GM12892 (cell line): ENCODE measurements around the gene IER3IP1.
"Not testable (repeated sequence)": the region's sequence is repeated elsewhere in the genome, so short reads cannot be mapped to it uniquely, and the experiment has no call there.

Experiments
- DNase-seq: peaks from one replicate; pipeline ENCODE4 v3.0.0; 2011; ENCODE audit not compliant: insufficient read length
- FAIRE-seq: peaks from 2 replicates; lab custom pipeline; 2011; peaks lifted over from hg19 to GRCh38; lab: Jason Lieb, UNC
- POLR2A ChIP-seq: IDR thresholded peaks from 2 replicates; pipeline ENCODE4 v1.6.1; 2011; ENCODE audit warnings: low read depth, low read length, control low read depth
- POLR2AphosphoS5 ChIP-seq: IDR thresholded peaks from 2 replicates; pipeline ENCODE4 v1.6.1; 2011; ENCODE audit warnings: low read depth, low read length, control low read depth
- TAF1 ChIP-seq: IDR thresholded peaks from 2 replicates; pipeline ENCODE4 v1.6.1; 2011; ENCODE audit warnings: low read depth, mild to moderate bottlenecking, control low read depth, low read length, borderline replicate concordance

The IER3IP1 gene

DNA sequence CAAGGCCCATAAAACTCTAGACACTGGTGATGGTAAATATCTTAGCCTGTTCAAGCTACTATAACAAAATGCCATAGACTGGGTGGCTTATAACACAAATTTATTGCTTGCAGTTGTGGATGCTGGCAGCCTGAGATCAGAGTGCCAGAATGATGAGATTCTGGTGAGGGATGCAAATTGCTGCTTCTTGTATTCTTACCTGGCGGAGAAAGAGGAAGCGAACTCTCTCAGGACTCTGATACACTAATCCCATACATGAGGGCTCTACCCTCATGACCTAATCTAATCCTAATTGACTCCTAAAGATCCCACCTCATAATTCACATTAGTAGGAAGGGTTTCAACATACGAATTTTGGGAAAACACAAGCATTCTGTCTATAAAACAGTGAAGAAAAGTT is 4.6 kb upstream of the IER3IP1 start:
- TF ChIP-seq TAF1 (no peak), POLR2AphosphoS5 (no peak), POLR2A (no peak)
- no peak for FAIRE-seq
- no peak for DNase-seq

DNA sequence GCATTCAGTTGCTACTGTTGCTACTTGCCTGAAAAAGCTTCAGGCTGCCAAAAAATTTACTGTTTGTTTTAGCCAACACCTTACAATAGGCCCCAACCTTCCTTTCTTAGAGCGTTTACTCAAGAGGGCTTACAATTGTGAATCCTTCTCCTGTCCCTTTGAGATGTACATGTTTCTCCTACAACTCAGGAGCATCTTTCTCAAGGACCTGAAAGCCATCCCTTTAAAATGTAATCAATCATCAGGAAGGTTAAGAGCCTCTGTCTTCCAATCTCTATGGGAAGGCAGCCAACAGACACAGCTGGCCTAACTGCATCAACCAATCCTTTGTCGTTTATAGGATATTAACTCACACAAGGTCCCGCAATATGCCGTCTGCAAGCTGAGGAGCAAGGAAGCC is 3.4 kb upstream of the IER3IP1 start:
- FAIRE-seq, result no peak
- TF ChIP-seq POLR2AphosphoS5 (no peak), POLR2A (no peak), TAF1 (no peak)
- DNase-seq, result no peak

DNA sequence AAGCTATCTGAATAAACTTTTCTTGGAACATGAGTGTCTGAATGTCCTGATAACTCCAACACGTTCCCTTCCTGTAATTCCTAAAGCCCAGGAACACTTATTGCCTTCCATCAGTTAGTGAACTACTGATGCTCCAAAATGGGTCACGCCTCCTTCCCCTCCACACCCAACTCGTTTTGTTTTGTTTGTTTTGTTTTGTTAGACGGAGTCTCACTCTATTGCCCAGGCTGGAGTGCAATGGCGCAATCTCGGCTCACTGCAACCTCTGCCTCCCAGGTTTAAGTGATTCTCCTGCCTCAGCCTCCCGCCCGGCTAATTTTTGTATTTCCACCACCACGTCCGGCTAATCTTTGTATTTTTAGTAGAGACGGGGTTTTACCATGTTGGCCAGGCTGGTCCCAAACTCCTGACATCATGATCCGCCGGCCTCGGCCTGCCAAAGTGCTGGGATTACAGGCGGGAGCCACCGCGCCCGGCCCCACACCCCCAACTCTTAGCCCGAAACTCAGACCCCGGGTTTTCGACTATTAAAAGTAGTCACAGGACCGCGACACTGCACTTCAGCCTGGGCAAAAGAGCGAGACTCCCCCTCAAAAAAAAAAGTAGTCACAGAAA is 774 bp downstream of the IER3IP1 start:
- TF ChIP-seq POLR2AphosphoS5 (no peak), TAF1 (no peak), POLR2A (no peak)
- DNase-seq, result no peak
- no peak for FAIRE-seq

DNA sequence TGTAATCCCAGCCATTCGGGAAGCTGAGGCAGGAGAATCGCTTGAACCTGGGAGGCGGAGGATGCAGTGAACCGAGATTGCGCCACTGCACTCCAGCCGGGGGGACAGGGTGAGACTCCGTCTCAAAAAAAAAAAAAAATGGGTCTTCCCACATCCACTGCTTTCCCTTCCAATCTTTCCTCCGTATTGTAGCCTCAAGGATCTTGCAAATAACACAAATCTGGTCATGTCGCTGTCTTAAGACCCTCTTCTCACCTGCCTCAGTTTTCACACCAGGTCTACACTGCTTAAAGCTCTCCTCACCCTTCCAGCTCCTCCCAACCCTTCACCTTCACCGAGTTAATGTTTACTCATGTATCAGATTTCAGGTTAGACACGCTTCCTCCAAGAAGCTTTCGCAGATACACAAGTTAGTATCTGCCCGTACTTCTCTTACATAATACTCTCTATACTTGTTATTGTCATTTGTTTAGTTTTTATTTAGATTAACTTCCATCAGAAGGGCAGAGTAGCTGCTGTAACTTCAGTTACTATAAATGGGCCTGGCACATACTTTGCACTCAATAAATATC is 1.5 kb downstream of the IER3IP1 start:
- TF ChIP-seq POLR2A (no peak), TAF1 (no peak), POLR2AphosphoS5 (no peak)
- FAIRE-seq (peak; percentile 21), DNase-seq (no peak)

DNA sequence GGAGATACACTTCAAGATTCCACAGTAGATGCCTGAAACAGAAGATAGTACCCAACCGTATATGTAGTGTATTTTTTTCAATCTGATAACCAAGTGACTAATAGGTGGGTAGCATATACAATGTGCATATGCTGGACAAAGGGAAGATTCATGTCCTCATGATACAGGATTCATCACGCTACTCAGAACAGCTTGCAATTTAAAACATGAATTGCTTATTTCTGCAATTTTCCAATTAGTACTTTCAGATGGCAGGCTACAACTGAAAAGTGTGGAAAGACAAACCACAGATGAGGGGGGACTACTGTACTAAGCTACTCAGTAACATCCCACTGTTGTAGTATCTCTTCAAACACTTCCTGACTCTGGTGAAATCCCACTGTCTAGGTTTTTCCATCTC is 3.7 kb downstream of the IER3IP1 start:
- FAIRE-seq, result peak; percentile 33
- TF ChIP-seq POLR2A, result no peak
- no peak for TF ChIP-seq TAF1
- no peak for TF ChIP-seq POLR2AphosphoS5
- no peak for DNase-seq

DNA sequence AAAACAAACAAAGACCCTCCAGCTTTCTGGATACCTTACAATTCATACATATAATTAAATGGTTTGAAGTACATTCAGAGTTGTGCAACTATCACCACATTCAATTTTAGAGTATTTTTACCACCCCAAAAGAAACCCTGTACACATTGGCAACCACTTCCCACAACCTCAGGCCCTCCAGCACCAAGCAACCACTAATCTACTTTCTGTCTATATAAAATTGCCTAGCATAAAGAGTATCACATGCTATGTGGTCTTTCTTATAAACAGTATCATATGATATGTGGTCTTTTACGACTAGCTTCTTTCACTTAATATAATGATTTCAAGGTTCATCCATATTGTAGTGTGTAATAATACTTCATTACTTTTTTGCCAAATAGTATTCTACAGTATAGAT is 7.3 kb downstream of the IER3IP1 start:
- no peak for TF ChIP-seq TAF1
- no peak for TF ChIP-seq POLR2A
- no peak for TF ChIP-seq POLR2AphosphoS5
- FAIRE-seq, result peak; percentile 30

DNA sequence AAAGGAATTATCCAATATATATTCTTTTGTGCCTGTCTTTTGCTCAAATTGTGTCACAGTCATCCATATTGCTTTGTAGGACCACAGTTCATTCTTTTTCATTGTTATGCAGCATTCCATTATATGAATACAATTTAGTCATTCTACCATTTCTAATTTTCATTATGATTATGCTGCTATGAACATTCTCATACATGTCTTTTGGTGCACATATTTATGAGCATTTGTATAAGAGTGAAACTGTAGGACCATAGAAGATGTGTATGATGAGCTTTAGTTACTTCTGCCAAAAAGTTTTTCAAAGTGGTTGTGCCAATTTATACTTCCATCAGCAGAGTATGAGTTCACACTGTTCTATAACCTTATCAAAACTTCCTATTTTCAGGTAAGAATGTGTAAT is 7.7 kb downstream of the IER3IP1 start:
- FAIRE-seq (no peak), DNase-seq (no peak)
- no peak for TF ChIP-seq POLR2AphosphoS5
- no peak for TF ChIP-seq TAF1
- no peak for TF ChIP-seq POLR2A

More for the DNA sequence above, 7.3 kb downstream of the IER3IP1 start:
- no peak for DNase-seq

DNA sequence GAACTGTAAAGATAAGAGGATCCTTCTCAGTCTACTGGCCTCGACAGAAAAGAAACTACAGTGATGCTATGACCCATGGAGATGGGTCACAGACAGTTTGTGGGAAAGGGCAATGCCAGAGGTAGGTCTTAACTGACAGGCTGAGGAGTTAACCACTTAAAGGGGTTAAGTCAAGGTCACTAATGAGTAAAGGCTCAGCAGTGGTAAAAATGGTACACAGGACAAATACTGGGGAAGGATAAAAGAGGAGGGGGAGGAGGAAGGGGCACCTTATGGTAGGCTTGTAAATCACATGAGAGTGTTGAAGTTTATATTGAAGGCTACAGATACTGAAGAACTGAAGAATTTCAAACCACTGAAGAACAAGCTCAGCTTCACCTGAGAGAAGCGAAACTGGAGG is 9.9 kb downstream of the IER3IP1 start:
- DNase-seq, result no peak
- TF ChIP-seq POLR2A (no peak), POLR2AphosphoS5 (no peak), TAF1 (no peak)
- FAIRE-seq, result peak; percentile 36

DNA sequence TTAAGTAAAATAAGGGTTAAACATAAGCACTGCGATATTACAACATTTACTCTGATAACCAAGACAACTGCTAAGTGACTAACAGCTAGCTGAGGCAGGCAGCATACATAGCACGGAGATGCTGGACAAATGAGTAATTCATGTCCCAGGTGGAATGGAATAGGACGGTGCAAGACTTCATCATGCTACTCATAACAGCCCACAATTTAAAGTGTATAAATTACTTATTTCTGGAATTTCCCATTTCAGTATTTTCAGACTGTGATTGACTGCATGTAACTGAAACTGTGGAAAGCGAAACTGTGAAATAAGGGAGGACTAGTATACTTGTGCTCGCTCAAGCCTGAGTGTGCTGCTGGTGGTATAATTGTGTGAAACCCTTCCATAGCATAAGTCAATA is 12.9 kb downstream of the IER3IP1 start:
- peak; percentile 63 for FAIRE-seq
- no peak for TF ChIP-seq TAF1
- no peak for TF ChIP-seq POLR2AphosphoS5
- TF ChIP-seq POLR2A, result no peak
- DNase-seq, result no peak

DNA sequence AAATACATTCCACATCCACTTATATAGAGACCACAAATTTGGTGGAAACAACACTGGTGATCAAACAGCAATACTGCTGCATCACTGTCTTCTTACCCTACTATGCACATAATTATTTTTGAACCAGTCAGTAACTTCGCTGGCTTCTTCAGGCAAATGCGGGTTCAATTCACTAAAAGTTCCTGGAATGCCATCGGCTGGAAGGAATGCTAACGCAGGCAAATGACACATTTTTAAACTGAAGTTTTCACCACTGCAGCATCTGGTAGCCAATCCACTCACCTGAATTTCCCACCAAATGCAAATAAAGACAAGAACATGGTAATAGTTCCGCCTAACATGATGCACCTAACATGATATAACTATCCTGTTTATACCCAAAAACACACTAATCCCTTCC is 15.9 kb downstream of the IER3IP1 start:
- no peak for TF ChIP-seq POLR2AphosphoS5
- no peak for TF ChIP-seq TAF1
- TF ChIP-seq POLR2A, result no peak
- DNase-seq (no peak), FAIRE-seq (no peak)

DNA sequence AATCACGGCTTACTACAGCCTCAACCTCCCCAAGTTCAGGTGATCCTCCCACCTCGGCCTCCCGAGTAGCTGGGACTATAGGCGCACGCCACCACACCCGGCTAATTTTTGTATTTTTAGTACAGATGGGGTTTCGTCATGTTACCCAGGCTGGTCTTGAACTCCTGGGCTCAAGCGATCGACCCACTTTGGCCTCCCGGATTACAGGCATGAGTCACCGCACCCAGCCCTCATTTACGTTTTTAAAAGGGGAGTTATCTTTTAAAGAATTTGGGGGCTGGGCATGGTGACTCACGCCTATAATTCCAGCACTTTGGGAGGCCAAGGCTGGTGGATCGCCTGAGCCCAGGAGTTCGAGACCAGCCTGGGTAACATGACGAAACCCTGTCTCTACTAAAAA is 17.8 kb downstream of the IER3IP1 start:
- FAIRE-seq, DNase-seq: not testable (repeated sequence)

DNA sequence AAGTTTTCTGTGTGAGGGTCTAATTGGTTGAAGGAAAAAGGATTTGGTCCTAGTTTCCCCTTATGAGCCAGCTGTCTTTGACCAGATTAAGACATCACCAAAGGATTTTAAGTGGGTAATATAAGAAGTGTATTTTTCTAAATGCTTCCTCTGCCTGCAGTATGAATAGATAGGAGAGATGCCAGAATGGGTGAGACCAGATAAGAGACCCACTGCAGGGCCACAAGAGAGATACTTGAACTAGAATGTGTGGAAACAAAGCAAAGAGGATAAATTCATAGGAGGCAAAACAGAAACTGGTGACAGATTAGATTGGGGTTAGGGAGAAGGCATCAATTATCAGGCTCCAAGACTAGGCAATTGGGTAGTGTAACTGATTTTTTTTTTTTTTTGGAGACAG is 24.7 kb downstream of the IER3IP1 start:
- no peak for DNase-seq

DNA sequence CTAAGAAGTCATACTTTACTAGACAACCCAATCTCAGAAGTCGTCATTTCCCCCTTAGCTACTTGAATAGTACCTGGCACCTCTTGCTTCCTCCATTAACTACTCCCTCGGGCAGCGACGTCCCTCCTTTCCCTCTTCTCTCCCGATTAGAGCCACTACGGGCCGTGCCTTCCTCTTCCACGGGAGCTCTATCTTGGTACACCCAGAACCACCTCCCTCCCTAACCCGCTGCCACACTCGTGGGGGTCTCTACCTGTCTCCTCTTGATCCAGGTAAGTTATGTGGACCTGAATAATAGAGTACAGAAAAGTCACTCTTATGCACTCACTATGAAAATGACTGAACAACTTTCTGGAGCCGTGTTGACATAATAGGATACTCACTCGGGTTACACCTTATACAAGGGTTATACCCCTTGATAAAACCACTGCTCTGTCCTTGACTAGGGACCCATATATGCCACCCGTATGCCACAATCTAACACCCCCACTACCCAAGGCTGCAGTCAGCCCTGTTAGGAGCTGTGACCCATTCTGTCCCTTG is 25.3 kb downstream of the IER3IP1 start:
- TF ChIP-seq POLR2A (no peak), TAF1 (no peak)
- FAIRE-seq (no peak), DNase-seq (no peak)

More for the DNA sequence above, 24.7 kb downstream of the IER3IP1 start:
- TF ChIP-seq TAF1 (no peak), POLR2AphosphoS5 (no peak), POLR2A (no peak)
- no peak for FAIRE-seq
